GM18870 (cell line): Measurements from ENCODE around the gene FKBP15.

ENCODE experiments used
- ATAC-seq: cut with Tn5 transposase; IDR thresholded peaks from one replicate; pipeline ENCODE4 v1.9.1; 2021; ENCODE audit warnings: moderate library complexity; ENCODE audit not compliant: unreplicated experiment

Gene FKBP15

DNA sequence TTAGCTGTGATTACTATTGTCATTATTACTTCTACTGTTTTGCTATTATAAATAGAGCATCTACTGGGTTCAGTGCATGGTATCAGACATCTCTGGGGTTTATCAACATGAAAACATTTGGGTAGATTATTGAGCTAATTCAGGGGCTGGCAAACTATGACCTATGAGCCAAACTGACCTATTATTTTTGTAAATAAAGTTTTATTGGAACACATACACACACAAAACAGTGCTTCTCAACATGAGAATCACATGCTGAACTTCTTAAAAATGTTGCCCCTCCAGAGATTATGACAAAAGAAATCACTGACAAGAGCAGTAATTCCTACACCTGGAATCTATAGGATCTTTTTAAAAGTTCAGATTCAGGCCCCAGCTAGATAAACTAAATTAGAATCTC, 39.9 kb downstream of the FKBP15 start:
- ATAC-seq = no peak

DNA sequence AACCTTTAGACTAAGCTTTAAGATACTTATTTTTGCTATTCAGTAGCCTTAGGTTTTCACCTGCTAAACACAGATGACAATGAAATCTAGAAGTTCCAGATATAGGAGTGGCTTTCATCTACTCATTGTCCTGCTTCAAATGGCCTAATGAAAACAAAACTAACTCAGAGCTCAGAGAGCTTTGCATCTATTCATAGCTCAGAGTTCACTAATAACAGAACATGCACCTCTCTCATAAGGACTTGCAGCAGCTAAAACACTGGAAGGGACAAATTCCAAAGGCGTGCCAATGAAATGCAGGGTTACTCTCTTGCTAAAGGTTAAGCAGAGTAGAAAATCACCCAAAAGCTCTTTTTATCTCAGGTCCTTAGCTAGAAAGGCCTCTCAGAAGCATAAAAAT, 41.2 kb downstream of the FKBP15 start:
- ATAC-seq = no peak

DNA sequence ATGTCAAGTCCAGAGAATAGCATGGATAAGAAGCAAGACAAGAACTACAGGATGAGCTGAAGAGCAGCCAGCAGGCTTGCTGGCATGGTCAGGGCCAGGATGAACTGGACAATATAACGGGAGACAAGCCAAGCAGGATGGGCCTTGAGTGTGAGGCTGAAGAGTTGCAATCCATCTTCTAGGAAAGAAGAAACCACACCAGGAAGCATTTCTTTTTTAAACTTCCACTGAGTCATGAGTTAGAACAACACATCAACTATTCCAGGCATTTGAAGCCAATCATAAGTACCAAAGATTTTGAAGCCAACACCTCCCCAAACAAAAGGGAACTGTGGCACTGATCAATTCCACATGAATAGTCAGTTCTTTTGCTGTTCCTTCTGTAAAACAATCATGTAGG, 43.0 kb downstream of the FKBP15 start:
- no peak for ATAC-seq

DNA sequence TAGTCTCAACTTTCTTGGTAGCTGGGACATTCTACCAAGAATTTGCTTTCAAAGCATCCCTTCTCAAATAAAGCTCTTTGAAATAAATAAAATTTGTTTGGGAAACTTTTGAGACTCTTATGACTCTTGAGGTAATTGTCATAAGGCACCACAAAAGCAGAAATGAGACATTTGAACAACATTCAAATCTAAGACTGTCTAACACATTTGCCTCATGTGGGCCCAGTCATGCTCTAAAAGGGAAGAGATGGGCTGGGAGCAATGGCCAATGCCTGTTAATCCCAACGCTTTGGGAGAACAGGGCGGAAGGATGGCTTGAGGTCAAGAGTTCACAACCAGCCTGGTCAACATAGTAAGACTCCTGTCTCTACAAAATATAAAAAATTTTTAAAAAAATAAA, 43.8 kb downstream of the FKBP15 start:
- ATAC-seq = no peak

DNA sequence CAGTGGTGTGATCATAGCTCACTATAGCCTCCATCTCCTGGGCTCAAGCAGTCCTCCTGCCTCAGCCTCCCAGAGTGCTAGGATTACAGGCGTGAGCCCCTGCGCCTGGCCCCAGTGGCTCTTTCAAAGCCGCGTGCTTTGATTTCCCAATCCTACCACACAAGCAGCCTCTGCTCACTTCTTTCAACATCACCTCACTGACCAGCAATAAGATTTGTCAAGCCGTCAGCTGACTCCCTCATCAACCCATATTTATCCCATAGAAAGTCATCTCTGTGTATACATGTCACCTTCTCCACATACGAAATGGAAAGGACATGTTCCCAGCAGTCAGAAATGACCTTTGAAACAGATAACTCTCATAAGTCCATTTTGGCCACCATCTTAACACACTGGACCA, 44.3 kb downstream of the FKBP15 start:
- no peak for ATAC-seq

DNA sequence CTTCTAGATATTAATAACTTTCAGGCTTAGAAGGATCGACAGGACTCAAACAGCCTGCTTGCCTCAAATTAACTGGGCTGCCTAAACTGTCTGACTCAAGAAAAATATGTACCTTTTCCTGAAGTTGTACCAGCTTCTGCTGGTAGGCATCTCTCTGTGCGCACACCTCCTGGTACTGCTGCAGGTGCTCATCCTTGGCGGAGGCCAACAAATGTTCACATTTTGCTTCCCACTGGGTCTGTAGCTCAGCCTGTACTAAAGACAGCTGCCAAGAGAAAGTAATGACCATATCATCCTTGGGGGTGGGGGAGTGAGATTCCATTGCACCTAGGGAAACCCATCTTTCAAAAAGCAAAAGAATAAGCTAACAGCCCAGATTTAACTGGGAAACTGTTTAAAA, 47.7 kb downstream of the FKBP15 start:
- ATAC-seq = no peak

DNA sequence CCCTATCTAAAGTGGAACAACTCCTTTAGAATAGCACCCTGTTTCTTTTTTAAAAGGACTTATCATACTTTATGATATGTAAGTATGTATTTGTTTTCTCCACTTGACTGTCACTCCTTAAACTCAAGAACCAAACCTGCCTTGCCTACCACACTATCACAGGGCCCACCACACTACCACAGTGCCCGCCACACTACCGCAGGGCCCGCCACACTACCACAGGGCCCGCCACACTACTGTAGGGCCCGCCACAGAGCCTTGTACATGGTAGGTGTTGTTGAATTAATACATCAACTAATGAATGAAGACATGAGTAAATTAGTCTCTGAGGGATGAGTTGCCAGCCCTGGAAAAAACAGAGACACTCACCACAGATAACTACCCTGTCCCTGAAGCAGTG, 52.3 kb downstream of the FKBP15 start:
- ATAC-seq = no peak

DNA sequence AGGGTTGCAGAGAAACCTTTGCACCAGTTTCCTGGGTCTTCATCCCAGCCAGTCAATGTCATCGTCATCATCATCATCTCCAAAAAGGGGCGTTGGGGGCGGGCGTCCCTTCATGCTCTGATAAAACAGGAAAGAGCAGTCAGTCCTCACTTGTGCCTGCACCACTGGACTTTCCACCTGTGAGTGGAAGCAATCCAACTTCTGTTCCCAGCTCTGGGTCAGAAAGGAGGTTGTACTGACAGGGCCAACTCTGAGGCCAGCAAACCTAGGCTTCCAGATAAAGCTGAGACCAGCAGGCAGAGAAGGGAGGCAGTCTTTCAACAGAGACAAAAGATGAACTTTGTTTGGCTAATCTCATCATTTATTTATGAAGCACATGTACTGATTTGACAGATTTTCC, 55.0 kb downstream of the FKBP15 start:
- no peak for ATAC-seq

DNA sequence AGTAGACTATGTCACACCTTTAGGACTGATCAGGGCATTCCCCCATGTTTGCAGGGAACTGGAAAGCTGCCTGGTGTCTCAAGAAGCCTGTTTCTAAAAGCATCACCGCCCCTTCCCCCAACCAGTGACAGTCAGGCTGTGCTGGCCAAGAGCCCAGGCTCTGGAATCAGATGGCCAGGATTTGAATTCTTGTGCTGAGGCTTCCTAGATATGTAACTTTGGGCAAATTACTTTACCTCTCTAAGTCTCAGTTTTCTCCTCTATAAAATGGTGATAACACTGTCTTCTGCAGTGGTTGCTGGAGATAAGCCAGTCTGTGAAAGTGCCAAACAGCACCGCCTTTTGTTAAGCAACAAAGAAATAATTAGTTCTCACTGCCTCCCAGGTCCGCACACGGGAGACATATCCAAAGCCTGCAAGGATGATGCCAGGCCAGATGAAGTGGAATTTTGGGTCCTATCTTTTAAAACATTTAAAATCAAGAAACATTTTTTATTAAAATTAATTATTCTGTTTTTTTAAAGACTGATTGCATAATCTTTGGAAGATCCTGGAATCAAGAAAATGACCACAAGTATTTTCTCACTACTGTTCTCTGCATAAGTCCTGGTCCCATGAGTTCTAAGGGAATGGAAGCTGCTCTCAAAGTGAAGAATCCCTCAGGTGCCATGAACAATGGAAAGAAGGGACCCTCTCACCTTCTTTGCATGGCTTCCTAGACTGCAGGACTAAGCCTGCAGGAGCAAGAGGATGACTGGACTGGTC, 56.4 kb downstream of the FKBP15 start:
- ATAC-seq = no peak

DNA sequence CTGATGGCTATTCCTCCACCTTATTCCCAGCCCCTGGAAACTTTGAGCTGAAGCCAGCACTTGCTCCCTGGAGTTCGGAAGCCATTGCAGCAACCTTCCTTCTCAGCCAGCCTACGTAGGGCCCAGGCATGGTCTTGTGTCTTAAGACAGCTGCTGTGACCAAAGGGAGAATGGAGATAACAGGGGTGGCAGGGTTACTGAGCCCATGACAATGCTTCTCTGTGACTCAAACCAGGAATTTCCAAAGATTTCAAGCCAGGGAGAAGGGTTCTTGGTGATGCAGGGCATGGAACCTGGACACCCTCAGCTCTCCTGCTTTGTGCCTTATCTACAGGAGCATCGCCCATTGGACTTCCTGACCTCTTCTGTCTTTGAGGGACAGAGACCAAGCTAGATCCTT, 58.1 kb downstream of the FKBP15 start:
- no peak for ATAC-seq

DNA sequence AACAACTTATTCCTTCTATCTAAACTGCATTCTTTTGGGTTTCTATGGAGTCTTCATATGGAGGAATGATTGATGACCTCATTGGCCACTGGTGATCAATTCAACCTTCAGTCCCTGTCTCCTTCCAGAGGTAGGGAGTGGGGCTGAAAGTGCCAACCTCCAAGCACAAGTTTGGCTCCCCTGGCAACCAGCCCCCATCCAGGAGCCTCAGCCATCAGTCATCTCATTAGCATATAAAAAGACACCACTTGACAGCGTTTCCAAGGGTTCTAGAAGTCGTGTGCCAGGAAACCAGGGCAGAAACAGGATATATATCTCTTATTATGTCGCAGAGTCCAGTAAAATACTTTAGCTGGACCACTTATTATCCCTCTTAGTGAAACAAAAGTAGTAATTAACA, 60.5 kb downstream of the FKBP15 start:
- no peak for ATAC-seq

DNA sequence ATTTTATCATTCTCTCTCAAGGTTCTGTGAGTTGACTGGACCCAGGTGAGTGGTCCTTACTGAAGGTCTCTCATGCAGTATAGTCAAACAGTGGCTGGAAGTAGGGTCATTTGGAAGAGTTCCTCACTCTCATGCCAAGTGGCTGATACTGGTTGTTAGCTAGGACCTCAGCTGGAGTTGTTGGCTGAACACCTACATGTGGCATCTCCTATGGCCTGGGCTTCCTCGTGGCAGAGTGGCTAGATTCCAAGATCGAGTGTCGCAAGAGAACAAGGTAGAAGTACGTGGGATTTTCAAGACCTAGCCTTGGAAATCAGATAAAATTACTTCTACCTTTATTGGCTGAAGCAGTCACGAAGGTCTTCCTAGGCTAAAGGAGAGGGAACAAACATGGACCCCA, 62.6 kb downstream of the FKBP15 start:
- ATAC-seq = no peak

DNA sequence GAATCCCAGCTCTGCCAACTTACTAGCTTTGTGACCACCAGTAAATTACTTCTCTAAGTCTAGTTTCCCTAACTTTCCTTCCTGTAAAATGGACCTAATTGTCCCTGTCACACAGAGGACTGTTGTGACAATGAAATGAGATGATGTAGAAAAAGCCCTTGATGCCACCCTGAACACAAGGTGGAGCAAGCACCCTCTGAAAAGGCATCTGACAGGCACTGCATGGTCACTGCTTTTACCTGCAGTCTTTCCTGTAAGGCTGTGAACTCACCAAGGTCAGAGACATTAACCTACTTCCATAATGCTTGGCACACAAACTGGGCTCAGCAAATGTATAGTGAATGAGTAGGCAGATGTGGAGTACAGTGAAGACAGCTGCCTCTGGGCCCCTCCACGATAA, 64.2 kb downstream of the FKBP15 start:
- ATAC-seq = no peak

DNA sequence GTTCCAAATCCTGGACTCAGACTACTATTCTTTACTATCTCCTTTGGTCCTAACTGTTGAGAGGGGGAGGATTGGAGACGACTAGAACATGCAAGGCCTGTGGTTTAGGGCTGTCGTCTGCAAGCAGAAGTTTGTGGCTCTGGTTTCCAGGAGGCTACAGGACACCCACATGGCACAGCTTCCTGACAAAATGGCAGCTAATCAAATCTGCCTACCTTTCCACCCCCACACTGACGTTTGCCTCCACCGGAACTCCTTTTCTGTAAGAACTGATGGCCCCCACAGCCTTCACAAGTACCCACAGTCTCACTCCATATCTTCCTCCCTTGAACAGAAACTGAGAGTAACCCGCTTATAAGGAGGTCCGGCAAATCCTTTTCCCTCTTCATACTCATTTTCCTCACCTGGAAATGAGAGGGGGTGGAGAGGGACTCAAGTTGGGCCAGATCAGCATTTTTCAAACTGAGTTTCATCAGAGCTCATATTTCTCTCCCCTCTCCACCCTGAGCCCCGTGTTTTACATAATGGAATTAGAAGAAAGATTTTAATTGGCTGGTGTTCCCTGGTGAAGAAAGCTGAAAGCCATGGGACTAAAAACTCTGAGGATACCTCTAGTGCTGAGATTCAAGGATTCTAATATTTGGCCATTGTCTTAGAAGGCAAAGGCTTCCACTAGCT, 65.0 kb downstream of the FKBP15 start:
- ATAC-seq = no peak

DNA sequence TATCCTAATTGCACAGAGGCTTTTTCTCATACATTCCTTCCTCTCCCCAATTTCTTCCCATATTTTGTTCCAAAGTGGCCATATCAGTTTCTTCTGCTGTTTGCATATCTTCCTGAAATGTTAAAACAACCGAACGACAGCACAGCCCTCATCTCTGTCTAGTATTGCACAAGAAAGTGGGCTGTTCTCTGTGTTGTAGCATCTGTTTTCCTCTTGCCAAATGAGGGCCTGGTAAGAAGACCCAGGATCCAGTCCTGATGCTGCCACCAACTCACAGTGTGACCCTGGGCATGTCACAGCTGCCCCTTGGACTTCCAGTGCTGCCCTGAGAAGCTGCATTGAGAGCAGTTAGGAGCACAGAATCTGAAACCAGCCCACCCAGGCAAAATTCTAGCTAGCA, 66.1 kb downstream of the FKBP15 start:
- no peak for ATAC-seq

DNA sequence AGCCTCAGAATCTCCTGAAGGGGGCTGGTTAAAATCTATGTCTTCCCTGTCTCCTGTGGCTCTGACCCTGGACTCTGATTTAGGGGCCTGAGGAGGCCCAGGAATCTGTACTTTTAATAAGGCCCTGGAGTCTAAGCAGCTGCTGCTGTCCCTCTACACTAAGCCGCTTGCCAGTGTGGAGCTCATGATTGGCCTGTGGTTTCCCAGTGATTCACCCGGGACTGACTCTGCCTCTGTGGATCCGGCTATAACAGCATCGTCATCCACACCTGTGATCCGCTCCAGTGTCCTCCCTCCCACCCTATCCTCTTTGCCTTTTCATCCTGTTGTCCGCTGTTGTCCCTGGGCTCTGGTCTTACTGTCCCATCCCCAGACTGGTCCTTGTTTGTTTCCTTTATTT, 66.6 kb downstream of the FKBP15 start:
- ATAC-seq = no peak

DNA sequence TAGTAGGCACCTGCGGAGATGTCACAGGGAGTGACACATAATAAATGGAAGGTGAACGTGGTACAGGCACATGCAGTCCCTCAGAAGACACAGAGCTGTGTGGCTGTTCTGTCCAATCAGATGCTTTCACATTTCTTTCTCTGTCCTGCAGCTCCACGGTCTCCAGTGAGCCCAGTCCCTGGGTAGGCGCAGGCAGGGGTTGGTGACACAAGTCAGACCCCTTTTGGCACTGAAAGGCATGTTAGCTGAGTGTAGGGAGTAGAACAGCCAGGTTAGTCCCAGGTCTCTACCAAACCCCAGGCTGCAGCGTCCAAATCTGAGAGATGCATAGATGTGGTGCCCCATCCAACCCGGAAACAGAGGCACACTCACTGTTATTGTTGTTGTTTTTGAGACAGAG, 67.5 kb downstream of the FKBP15 start:
- ATAC-seq = no peak

DNA sequence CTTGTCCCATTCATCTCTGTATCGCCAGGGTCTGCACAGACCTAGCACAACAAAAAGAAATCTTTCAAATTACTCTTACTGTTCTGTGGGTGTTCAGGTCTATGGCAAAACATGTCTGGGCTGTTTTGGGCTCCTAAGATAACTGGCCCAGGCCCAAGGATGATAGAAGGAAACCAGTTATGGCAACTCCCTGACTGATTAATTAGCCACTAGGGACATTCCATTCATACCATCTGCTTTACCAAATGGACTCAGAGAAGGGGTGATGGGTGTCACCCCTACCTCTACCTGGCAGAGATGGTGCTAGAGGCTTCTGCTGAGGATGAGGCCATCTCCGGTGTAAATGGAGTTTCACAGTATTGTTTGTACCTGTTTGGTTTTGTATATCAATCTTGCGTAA, 68.4 kb downstream of the FKBP15 start:
- ATAC-seq = no peak

DNA sequence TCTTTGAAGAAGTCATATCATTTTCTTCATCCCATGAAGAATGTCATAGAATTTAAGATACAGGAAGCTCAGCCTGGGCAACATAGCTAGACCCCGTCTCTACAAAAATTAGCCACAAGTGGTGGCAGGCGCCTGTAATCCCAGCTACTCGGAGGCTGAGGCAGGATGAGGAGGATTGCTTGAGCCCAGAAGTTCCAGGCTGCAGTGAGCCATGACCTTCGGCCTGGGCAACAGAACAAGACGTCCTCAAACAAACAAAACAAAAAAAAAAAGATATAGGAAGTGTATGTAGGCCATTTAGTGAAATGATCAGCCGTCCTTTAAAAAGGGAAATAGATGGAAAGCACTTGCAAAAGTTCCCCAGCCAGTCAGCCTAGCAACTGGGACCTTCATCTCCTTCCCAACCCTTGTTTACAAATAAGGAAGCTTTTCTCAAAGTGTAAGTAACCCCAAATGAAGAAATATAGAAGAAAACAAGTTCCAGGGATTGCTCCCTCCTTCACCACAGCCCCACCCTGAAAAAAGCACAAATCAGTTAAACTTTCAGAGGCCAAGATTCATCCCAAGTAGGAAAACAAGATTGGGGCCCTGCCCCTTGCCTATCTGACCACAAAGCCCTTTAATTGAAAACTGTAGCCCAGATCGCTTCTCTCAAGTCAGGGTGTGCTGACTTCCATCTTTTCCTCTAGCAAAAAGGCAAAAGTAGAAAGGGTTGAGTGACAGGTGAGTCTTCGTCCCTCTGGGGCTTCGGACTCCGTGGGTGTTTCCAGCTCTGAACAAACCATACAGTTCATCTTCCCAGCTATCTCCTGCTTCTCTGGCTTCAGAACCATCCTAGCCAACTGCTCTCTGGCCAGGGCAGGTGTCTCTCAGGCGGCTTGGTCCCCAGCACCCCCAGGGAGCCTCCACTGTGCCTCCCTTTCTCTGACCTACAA, 69.1 kb downstream of the FKBP15 start:
- no peak for ATAC-seq

DNA sequence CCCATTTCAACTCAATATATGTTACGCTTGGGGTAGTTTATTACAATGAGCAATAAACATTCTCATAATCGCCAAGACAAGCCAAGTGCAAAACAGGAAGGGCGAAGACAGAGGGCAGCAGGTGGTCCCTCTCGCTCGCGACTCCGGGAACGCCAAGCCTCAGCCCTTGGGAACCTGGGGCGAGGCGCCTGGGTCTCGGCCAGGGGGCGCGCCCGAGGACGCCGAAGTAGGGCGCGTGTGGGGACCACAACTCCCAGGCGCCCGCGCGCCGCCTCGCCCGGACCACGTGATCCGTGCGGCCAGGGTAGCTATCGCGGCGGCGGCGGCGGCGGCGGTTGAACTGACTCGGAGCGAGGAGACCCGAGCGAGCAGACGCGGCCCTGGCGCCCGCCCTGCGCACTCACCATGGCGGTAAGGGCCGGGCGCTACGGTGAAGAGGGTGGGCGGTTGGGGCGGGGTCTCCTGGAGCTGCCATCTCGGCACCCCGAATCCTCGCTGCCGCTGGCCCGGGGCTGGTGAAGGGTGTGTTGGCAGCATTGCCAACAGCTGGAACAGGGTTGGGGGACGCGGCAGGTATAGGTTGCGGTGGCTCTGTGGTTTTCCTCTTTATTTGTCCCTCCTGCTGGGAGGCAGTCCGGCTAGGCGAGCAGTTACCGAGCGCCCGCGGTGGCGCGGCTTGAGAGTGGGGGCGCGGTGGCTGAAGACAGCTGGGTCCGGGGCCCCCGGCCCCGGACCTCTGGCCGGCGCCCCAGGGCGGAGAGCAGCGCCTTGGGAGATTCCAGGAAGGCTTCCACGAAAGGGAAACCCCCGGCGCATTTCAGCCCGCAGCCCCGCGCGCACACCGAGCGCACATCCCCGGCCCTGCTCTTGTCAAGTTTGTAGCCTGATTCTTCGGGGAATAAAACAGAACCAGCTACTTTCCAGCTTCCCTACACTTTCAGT, 70.1 kb downstream of the FKBP15 start, which contains the start of gene SLC31A2:
Gene SLC31A2, plus strand, starts transcription at position 338 of the 942 bp plus-strand sequence. Its CDS starts 68 bp downstream, at position 406.
- ATAC-seq = no peak
